Stimulated activated CD8-positive, alpha-beta memory T cell treated with anti-CD3 and anti-CD28 coated beads, Interleukin-12 subunit alpha, Interleukin-12 subunit beta, amount 100 ng/mL, for 24 hours (primary cell): ENCODE results near the gene CPNE5.
"Not testable (repeated sequence)": the region's sequence is repeated elsewhere in the genome, so short reads cannot be mapped to it uniquely, and the experiment has no call there.

Experiments used
- DNase-seq: peaks from one replicate; pipeline ENCODE4 v3.0.0-alpha.2; 2020; ENCODE audit errors: extremely low read depth

Gene CPNE5

DNA sequence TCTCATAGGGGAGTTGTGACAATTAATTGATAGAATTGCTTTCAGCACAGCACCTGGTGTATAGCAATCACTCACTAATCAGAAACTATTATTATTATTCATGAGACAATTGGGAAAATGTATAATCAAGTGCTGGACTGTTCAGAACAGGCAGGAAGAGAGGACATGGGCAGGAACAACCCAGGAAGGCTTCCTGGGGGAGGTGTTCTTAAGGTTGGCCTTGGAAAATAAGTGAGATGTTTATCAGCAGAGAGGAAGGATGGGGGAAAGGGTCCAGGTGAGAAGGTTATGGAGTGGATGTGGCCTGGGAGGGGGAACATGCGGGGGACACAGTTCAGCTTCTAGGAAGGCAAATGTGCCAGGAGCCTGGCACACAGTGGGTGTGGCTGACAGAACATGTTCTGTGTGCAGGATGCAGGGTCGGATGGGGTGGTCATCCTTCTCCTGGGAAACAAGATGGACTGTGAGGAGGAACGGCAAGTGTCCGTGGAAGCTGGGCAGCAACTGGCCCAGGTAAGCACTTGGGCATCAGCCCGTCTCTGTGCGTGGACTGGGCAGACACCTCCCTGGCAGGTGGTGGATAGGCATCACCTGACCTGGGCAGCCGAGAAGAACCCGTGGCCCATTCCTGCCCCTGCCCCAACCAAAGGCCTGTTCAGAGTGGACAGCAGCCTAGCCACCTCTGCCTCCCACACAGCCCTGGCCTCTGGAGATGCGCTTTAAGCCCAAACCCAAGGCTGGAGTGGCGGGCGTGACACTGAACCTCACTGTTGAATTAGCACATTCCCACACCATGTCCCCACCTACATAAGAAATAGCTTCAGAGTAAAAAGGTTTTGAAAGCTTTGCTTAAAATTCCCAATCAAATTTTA lies 110.7 kb downstream of the CPNE5 start:
- no peak for DNase-seq

DNA sequence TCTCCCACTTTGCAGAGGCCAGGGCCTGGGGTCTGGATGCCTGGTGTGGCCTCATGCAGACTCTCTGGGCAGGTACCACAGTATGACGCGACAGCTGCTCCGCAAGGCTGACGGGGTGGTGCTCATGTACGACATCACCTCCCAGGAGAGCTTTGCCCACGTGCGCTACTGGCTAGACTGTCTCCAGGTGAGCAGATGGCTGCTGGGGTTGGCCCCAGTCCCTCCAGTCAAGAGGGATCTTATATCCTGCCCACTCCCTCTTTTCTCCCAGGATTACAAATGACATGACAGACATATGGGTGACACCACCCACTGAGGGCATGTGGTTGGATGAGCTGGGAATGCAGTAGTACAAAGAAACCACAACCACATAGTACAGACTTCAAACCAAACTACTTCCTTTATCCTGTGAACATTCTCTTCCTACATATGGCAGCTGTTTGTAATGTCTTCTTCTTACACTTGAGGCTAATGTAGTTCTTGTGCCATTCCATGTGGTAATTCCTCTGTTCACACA lies 111.7 kb downstream of the CPNE5 start:
- no peak for DNase-seq

DNA sequence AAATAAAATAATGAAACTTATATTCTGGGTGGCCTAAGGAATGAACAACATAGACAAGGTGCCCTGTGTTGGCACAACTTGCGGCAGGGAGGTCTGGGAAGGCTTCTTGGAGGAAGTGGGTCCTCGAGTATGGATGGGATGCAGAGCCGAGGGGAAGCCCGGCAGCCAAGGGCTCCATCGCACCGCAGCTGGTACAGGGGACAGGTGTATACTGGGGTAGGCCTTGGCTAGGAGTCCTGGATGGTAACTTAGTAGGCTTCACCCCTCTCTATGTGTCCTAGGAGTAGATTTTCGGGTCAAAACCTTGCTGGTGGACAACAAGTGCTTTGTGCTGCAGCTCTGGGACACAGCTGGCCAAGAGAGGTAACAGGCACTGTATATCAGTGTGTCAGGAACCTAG lies 113.7 kb downstream of the CPNE5 start:
- no peak for DNase-seq

DNA sequence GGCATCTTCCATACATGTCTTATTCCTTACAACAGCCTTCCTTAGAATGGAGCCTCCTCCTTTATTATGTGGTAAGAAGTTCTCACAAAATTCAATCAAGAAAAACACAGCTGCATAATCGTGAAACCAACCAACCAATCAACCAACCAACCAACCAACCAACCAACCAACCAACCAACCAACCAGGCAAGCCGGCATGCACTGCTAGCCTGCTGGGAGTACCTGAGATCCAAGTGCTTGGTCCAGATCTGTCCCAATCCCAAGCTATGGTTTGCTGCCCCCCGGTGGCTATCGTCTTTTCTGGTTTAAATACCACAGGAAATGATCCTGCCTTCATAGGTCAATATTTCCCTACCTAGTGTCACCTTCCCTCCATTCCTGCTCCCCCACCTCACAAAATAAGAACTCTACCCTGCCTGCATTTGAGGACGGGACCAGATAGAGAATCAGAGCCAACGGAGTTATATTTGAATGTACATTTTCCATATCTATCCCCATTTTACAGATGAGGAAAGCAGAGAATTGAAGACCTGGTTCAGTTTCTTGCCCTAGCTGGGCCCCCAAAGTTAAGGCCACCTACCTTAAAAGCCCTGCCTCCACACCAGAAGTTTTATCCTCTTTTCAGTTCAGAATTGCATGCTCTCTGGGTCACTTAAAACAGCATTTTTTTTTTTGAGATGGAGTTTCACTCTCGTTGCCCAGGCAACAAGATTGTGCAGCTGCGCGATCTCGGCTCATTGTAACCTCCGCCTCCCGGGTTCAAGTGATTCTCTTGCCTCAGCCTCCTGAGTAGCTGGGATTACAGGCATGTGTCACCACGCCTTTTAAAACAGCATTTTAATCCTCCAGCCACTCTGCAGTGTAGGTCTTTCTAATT lies 114.5 kb downstream of the CPNE5 start:
- DNase-seq = no peak

DNA sequence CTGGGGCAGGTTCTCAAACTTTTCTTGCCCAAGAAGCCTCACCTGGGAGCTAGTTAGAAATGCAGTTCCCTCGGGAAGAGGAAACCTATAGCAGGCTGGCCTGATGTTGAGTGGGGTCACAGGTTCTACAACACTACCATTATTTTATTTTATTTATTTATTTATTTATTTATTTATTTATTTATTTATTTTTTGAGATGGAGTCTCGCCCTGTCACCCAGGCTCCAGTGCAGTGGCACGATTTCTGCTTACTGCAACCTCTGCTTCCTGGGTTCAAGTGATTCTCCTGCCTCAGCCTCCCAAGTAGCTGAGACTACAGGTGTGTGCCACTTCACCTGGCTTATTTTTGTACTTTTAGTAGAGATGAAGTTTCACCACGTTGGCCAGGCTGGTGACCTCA lies 115.3 kb downstream of the CPNE5 start:
- not testable (repeated sequence) for DNase-seq

DNA sequence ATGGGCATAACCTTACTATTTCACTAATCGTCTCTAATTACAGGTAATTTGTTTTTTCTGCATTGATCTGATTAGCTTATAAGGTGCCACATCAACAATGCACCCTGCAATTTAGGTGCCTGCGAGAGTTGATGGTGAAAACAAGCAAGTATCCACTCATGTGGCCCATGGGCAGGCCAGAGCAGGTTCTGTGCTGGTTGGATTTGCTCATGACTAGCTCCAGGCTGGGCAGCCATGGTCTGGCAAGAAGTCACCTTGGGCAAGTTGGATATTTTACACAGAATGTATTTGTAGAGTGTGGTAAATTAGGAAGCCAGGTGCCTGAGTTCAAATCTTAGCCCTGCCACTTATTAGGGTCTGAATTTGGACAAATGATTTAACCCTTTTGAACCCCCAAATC lies 116.4 kb downstream of the CPNE5 start:
- no peak for DNase-seq

DNA sequence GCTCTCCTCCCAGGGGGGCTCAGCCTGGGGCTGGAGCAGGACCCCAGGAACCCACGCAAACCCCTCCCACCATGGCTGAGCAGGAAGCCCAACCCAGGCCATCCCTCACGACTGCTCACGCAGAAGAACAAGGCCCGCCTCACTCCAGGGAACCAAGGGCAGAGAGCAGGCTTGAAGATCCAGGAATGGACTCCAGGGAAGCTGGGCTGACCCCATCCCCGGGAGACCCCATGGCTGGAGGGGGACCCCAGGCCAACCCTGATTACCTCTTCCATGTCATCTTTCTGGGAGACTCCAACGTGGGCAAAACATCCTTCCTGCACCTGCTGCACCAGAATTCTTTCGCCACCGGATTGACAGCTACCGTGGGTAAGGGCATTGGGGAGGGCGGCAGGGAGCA lies 116.9 kb downstream of the CPNE5 start:
- no peak for DNase-seq

DNA sequence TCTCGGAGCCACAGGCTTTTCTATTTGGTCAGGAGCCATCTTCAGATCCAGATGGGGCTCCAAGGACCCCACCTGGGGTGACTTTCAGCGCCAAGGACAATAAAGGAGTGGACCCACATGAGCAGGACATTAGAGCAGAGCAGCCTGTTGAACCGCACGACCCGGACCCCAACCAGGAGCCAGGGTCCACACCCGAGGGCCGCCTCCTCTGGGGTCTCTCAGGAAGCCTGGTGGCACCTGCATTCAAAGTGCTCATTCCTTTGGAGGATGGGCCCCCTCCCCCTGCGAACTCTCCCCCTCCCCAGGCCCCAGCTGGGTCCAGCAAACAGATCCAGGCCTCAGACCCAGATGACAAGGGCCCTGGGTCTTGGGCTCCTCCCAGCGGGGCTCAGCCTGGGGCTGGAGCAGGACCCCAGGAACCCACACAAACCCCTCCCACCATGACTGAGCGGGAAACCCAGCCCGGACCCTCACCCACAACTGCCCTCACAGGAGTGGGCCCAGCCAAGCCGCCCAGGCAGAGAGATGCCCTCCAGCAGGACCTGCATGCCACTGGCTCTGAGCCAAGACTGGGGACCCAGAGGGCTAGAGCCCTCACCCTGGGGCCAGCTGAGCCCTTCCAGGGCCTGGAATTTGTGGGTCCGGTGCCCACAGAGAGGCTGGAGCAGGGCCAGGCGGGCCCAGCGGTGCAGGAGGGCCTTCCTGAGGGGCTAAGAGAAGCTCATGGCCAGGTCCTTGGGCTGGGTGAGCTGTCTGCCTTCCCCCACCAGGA lies 117.7 kb downstream of the CPNE5 start:
- DNase-seq = no peak

DNA sequence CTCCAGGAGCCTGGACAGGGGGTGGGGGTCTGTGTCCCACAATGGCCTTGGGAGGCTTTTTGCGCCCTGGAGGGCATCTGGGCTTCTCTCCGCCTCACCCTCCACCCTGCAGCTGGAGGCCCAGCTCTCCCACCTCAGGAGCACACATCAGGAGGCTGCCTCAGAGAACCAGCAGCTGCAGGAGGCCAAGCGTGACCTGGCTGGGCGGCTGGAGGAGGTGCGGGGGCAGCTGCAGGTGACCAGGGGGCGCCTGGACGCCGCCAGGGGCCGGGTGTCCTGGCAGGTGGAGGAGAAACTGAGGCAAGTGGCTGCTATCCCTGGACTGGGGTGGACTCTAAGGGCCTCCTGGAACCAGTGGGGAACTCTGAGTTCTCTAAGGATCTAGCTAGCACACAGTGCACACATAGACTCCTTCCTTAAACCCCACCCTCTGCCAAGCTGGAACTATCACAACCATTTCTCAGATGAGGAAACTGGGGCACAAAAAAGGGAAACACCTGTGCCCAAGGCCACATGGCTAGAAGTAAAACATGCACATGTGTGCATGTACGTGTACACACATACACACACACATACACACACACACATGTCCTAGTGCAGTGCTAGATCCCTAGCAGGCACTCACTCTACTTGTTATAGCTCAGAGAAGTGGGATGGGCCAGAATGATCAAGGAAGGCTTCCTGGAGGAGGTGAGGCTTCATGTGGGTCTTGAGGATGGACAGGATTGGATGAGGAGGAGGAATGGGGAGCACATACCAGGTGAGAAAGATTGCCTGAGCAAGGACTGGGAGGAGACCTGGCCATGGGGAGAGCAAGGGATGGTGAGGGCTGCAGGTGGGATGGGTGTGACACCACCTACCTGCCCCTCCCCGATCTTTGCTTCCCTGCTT lies 118.7 kb downstream of the CPNE5 start:
- no peak for DNase-seq

DNA sequence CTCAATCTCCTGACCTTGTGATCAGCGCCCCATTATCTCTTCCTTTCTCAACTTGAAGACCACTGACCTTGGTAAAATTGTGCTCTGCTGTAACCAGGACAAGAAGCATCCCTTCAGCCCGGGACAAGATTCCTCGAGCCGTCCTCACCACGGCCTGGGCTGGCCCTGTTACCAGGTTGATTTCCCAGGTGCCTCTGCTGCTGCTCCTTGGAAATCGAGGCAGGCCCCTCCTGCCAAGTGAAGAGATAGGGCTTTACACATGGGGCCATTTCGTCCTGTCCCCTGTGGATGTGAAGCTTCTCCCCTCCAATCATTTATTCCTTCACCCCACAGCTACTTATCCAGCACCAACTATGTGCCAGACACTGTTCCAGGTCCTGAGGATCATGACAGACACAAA lies 120.1 kb downstream of the CPNE5 start:
- no peak for DNase-seq

DNA sequence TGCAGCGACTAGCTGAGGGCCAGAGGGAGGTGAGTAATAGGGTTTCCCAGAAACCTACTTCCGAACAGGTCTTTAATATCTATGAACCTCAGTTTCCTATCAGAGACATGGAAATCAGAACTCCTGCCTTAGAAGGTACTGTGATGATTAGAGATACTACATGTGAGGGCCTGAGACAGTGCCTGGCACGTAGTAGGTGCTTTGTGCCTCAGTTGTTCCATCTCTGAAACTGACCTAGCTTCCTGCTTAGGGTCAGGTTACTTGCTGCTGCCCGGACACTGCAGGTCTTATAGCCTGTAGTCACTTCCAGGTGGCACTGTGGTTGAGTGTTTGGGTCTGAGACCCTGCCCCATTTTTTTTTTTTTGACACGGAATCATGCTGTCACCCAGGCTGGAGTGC lies 120.7 kb downstream of the CPNE5 start:
- DNase-seq = no peak

DNA sequence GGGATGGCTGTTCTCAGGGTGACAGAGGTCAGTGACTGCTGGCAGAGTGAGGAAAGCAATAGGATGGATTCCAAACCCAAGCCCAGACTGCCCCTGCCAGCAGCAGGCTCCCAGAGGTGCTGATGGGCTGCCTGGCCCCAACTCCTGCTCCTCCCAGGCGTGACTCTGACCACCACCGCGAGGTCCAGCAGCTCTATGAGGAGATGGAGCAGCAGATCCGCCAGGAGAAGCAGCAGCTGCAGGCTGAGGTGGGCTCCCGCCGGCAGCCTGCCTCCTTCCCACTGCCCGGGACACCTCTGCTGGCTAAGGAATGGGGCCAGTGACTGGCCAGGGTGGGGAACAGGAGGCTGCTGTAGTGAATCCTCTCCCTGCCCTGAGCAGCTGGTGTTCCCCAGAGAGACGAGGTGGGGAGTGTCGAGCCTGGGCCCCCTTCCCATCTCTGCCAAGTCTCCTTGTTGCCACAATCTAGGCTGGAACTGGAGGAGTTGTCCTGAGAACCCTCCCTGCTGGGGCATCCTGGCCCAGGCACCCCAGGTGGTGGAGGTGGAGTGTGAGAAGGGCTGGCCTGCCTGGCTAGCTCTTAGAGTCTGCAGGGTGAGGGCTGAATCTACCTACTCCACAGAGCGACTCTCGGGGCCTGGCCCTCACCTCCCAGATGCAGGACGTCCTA lies 121.2 kb downstream of the CPNE5 start:
- DNase-seq = no peak

DNA sequence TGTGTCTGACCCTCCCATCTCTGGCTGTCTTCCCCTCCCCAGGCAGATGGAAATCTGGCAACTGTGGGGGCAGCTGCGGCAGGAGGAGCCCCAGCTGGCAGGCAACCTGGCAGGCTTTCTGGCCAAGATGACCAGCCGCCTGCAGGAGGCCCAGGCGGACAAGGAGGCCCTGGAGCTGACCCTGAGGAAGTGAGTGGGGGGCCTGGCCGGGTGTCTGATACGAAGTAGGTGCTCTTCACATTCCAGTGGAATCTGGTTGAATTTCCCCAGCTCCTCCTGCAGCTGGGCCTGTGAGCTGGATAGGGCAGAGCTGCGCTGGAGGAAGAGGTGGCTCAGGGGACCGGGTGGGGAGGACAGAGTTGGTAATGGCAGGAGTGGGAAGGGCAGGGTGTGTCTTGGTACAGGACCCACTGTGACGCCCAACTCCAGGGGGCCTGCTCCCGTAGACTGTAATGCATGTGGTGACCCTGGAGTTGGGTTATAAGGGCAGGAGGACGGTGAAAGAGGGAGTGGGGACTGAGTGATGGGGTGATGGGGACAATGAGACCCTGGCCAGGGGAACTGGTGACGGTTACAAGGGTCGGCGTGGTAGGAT lies 121.9 kb downstream of the CPNE5 start:
- no peak for DNase-seq

DNA sequence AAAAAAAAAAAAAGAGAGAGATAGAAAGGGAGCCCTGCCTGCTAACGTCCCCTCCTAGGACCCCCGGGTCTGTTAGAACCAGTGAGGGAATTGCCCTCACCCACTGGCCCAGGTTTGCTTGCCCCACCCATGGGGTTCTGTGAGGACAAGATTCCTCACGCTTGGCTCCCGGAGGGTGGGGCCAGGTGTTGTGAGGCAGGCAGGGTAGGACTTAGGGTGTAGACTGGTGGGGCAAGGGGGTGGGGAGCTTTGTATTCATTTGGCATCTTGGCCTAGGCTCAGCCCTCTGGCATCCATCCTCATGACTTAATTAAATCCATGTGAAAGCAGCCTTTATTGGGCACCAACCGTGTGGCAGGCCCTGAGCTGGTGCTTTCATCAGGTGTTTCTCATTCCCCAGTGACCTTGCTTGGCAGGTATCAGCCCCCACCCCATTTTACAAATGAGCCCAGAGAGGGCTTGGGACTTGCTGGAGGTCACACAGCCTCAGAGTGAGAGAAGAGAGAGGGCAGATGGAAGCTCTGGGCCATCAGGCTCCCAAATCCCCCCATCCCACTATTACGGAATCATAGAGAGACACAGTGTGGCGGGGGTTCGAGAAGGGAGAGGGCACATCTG lies 122.7 kb downstream of the CPNE5 start:
- no peak for DNase-seq

DNA sequence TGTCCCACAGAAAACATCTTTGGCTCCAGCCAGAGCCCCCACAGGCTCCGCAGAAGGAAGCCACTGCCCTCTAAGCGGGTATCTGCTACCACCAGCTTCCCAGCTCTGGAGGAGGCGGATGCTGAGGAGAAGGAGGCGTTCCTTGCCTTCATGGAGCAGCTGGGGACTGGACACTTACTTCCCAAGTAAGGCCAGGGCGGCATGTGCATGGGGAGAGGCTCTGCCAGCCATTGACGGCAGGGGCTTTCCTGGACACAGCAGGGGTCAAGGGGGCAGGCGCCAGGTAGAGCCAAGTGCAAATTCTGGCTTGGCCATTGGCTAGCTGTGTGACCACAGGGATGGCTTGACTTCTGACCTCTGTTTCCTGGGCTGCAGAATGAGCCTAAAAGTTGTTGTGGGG lies 123.8 kb downstream of the CPNE5 start:
- DNase-seq = no peak

DNA sequence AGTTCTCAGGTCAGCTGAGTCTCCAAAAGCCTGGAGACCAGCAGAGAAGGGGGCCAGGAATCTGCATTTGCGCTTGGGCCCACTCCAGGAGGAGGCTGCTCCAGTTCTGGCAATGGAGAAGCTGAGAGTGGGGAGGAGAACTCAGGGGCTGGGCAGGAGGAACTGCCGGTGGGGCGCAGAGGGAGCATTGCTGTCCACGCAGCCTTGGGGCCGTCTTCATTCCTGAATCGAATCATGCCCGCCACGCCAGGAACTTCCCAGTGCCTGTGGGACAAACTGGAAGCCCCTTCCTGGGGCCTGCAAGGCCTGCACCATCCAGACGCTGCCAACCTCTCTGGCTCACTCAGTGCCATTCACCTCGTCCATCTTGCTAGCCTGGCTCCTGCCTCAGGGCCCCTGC lies 124.7 kb downstream of the CPNE5 start:
- DNase-seq = no peak

DNA sequence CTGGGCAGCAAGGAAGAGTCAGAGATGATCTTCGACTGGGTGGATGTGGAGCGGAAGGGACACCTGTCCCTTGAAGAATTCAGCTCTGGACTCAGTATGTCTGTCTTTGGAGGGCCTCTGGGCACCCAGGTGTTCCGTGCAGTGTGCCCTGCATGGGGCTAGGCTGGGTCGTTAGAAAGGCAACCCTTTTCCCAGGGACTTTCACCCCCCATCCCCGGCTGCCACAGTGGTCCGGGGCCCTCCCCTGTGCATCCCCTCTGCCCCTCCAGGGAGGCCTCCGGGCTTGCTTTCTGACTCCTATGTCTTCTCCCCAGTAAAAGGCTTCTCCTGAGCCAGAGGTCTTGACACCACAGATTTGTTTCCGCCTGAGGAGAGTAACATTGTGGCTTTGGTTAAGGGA lies 125.4 kb downstream of the CPNE5 start:
- DNase-seq = no peak

DNA sequence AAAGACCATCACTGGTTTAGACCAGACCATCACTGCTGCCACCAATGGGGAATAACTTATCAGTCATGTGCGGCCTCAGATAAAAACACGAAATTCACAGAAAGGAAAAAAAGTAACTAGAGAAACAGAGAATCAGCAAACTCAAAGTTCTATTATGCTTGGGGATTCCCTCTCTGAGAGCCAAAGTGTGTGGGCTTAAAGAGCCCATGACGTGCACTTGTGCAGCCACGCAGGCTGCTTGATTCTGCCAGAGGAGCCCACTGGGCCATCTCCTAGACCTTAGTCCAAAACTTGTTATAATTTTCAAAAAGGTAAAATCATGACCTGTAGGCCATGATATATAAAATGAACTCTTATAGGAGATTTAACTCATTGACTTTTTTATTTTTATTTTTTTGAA lies 126.4 kb downstream of the CPNE5 start:
- DNase-seq = no peak

DNA sequence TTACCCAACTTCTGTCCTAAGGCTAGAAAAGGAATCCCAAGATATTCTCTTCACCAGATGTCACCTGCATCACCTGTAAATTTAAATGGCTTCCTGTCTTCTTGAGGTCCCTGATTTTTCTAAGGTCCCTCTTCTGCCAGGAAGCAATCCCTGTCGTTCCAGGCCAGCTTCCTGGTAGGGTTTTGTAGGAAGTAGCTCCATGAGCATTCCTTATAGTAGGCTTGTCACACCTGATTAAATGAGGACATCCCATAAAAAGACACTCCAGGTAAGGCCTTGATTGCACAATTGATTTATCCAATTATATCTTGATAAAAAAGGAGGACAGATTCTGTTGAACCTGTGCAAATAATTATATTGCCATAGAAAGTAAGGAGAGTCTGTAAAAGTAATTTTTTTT lies 132.9 kb downstream of the CPNE5 start:
- DNase-seq = no peak
